HG03159 (cell line): ENCODE measurements around the gene EIF3I.

Experiments used
- ATAC-seq: cut with Tn5 transposase; IDR thresholded peaks from one replicate; pipeline ENCODE4 v1.9.1; 2021; ENCODE audit warnings: mild to moderate bottlenecking, moderate library complexity; ENCODE audit not compliant: unreplicated experiment

Gene EIF3I

GRCh38 chr1:32221980-32222755, at the start of gene EIF3I, which contains the start of gene TMEM234:
EIF3I (plus strand) TSS chr1:32222407; CDS start chr1:32222442, 35 bp downstream.
TMEM234 (minus strand) TSS chr1:32222353; CDS start chr1:32222322, 31 bp downstream.
- peak; percentile 93 for ATAC-seq

DNA sequence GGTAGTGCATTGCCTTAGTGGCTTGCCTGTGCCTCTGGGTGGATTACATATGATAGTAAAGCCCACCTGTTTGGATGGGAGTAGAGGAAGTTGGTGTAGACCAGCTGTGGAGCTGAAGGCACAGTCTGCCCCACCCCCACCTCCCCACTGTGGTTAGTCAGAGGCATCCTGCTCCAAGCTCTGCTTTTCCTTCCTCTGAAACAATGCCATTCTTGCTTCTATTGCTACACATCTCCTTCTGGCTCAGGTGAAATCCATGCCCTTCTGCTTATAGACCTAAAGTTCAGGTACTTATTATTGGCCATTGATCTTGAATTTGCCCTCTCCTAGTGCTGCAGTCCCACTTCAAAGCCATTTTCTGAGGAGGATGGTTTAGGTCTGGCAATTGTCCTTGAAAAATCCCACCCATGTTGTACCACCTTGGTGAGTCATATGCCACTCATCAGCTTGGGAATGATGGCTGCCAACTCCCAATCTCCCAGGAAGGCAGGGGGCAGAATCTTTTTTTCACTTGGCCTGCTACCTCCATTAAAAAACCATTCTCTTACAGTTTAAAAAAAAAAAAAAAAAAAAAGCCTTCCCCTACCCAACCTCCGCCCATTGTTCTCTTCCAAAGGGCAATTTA, 49.5 kb upstream of the EIF3I start:
- no peak for ATAC-seq

GRCh38 chr1:32178380-32179192, 43.6 kb upstream of the EIF3I start:
- no peak for ATAC-seq

DNA sequence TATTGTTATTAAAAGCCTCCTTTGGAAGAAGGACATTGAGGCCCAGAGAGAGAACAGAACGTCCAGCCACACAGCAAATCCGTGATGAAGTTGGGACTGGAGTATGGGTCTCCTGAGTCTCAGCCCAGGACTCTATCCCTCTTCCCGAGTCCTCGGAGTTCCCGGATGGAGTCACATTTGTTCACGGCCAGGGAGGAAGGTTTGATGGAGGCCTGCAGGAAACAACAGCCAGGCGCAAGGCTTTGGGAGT, 43.1 kb upstream of the EIF3I start:
- peak; percentile 15 for ATAC-seq

GRCh38 chr1:32179443-32180185, 42.6 kb upstream of the EIF3I start, which contains the start of gene TXLNA:
TXLNA (plus strand) TSS chr1:32179675; CDS start chr1:32180346, 671 bp downstream.
- peak; percentile 79 for ATAC-seq

- no peak for ATAC-seq
These were observed 41.8 kb upstream of the EIF3I start for GRCh38 chr1:32180186-32181060.

DNA sequence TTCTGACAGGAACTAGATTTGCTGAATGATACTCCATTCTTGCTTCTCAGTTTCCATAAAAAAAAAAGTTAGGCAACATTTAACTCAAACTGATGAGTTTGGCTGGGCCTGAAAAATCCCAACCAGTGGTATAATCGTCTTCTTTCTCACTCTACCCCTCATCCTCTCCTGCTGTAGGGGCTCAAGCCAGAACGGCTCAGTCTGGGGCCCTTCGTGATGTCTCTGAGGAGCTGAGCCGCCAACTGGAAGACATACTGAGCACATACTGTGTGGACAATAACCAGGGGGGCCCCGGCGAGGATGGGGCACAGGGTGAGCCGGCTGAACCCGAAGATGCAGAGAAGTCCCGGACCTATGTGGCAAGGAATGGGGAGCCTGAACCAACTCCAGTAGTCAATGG, 41.1 kb upstream of the EIF3I start:
- ATAC-seq, result no peak

- ATAC-seq, result no peak
These were observed 40.6 kb upstream of the EIF3I start for GRCh38 chr1:32181563-32181962.

- ATAC-seq, result no peak
These were observed 40.1 kb upstream of the EIF3I start for GRCh38 chr1:32182060-32182459.

- no peak for ATAC-seq
These were observed 37.6 kb upstream of the EIF3I start for GRCh38 chr1:32184650-32185049.

DNA sequence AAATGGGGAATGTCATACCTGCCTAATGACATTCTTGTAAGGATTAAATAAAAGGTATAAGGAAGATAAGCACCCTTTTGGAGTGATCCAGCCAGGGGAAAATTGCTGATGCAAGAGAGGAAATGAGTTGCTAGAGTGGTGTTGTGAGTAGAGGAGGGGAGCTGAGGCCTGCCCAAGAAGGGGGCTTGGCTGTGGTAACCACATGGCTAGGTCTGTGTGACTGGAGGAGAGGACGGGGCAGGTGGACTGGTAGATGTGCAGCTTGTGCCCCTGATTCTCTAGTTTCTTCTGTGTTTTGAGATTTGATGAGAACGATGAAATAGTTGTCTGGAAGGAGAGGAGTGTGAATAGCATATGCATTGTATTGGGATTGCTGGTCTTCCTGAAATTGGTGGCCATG, 36.1 kb upstream of the EIF3I start:
- ATAC-seq, result no peak

DNA sequence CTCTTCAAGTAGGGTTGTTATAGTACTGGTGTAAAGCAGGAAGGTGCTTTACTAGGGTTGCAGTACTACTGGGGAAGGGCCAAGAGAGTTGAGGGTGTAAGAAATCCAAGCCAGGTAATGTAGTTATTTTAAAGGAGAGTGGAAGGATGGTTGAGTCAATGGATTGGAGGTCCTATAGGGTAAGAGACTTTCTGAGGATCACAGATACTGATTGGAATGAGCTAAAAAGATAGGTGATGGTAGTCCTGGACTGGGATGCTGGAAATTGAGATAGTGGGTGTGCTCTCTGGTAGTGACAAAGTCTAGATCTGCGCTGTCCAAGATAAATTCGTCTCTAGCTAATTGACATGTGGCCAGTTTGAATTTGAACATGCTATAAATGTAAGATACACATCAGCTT, 35.7 kb upstream of the EIF3I start:
- no peak for ATAC-seq

GRCh38 chr1:32187850-32188249, 34.4 kb upstream of the EIF3I start:
- ATAC-seq, result no peak

GRCh38 chr1:32192220-32192948, 29.8 kb upstream of the EIF3I start:
- no peak for ATAC-seq

DNA sequence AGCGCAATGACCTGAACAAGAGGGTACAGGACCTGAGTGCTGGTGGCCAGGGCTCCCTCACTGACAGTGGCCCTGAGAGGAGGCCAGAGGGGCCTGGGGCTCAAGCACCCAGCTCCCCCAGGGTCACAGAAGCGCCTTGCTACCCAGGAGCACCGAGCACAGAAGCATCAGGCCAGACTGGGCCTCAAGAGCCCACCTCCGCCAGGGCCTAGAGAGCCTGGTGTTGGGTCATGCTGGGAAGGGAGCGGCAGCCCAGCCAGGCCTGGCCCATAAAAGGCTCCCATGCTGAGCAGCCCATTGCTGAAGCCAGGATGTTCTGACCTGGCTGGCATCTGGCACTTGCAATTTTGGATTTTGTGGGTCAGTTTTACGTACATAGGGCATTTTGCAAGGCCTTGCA, 27.2 kb upstream of the EIF3I start:
- ATAC-seq, result no peak

GRCh38 chr1:32195531-32195930, 26.7 kb upstream of the EIF3I start:
- no peak for ATAC-seq

DNA sequence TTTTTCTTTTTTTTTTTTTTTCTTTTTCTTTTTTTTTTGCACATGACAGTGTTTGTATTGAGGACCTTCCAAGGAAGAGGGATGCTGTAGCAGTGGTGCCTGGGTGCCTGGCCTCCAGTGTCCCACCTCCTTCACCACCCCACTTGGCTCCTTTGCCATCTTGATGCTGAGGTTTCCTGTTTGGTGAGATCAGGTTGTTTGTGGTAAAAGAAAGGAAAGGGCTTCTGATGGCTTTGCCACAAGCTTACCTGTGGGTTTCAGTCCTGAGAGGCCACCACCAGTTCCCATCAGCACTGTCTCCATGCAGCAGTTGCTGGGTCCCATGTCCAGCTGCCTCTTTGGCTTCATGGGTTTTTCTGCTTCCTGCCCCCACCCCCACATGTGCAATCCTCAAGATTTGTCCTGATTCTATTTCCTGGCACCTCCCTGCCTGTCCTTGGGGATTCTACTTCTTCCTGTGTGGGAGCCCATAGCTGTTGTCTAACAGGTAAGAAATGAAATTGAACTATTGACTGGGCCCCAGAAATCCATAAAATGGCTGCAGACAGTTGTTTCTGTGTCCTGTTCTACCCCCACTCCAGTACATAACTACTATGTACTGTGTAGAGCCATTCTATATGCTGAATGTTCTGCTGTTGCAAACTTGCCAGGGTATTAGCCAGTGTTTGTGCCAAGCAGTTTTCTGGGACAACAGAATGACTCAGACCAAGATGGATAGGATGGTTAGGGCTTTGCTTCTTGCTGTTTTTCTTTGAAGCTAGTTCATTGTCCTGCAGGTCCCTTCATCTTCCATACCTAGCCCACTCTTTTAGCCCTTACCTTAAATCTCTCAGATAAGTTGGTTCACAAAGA, 26.0 kb upstream of the EIF3I start:
- ATAC-seq, result no peak

DNA sequence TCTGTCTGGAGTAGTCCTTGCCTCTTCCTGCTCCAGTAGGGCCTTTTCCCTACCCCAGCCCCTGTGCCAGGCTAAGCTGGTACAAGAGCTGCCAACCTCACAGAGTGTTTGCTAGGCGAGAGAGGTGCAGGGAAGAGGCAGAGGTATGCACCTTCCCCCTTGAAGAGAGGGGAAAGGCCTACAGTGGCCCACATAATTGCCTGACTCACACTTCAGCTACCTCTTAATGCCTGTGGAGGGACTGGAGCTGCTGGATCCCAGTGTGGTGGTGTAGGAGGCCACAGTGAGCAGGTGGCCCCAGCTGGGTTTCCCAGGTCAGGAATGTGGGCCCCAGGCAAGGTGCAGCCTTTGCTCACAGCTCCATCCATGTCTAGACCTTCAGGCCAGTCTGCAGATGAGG, 25.1 kb upstream of the EIF3I start:
- ATAC-seq, result no peak

- ATAC-seq, result no peak
These were observed 24.4 kb upstream of the EIF3I start for GRCh38 chr1:32197837-32198236.
